ENCODE measurements around the gene TMPRSS13.
A peak's percentile ranks its signal among the peaks of the same experiment; 100 is the strongest.

Gene TMPRSS13

DNA sequence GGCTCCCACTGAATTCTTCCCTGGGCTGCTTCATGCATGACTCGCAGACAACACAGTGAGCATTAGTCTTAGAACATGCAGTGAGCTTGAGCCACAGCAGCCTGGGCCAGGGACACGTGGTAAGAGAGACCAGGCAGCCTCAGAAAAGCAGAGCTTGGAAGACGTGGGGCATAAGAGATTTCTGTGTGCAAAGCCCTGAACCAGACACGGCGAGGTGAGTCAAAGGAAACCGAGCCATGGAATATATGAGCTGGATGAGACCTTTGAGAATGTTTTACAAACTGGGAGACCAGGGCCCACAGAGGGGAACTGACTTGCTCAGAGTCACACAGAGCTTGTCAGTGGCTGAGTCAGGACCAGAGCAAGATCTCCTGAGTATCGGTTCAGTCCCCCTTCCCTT, 44.2 kb downstream of the TMPRSS13 start:
- no peak for DNase-seq

DNA sequence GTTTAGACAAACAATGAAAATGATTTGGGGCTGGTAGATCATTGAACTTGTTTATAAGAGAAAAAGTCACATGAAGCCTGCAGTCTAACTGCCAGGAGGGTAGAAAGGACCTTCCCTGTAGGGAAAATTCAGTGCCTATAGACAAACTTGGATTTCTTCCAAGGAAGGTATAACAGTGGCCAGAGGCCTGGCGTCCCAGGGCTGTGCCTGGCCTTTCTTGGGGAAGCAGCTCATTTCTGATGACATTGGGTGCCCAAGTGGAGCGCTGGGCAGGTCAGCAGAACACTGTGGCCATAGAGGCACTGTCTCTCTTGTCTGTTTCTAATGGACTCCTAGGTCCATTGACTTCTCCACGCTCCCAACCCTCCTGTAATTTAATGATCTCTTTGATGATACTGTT, 46.1 kb downstream of the TMPRSS13 start:
- DNase-seq: no peak

DNA sequence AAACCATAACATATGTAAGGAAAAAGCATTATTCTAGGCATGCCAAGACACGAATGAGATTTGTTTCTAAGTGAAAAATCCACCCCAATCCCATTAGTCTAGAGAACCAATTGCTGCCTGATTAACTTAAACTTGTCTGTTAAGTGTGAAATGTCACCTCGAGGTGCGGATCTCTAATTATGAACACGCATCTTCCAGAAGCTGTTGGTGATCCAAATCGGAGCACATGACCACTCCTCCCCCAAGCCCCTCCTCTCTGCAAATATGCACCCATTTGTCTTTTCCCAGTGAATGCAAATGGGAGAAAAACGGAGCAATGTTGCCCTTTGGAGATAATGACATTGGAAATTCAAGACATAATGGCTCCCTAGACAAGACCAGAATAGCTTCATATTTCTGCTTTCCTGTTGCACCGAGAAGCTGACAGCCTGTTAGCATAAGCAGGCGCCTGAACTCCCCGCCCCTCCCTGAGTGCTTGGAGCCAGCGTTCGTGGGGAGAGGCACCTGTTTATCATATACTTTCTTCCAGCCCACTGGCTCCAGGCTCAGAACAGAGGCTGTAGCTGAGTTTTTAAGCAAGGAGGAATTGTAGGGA, 46.8 kb downstream of the TMPRSS13 start:
- DNase-seq: no peak

DNA sequence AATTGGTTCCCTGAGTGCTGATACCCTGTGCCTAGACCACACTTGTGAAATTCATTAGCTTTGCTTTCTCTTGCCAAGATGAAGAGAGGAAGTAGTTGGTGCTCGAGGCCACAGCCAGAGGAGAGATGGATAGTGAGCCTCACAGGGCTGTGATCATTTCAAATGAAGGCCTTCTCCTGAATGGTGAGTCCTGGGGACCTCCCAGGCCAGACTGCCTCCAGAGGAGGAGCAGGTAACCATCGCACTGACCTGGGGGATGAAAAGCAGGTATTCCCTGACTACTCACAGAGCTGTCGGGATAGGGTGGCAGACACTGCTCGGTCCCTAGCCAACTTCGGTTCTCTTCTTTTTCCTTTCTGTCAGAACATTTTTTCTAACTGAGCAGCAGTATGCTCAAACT, 48.0 kb downstream of the TMPRSS13 start:
- DNase-seq: no peak

- DNase-seq: no peak
Observed at GRCh38 chr11:117879516-117880480, 49.4 kb downstream of the TMPRSS13 start.

GRCh38 chr11:117878939-117879475, 50.2 kb downstream of the TMPRSS13 start:
- no peak for DNase-seq

DNA sequence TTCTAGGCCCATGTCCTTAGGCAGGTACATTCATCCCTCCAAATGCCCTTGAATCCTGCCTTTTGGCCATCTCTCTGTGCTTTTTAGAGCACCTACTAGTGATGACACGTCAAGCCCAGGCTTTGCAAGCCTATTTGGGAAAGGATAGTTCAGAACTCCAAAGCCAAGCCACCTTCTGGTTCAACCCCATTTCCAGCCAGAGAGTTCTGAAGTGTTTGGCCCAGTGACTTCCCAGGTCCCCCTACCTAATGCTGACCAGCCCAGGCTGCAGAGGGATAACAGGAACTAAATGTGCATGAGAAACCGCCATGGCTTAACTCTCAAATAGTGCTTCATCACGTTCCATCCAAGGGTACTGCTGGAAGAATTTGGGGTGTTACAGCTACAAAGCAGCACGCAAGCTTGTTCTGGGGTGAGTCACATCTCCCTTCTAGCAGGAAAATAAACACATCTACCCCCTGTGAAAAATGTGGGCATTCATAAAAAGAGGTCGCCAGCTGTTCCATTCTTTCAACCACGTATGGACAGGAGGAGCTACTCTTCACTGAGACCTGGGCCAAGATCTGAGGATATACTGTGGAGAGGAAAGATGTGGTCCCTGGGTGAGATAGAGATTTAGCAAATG, 50.8 kb downstream of the TMPRSS13 start:
- no peak for DNase-seq

DNA sequence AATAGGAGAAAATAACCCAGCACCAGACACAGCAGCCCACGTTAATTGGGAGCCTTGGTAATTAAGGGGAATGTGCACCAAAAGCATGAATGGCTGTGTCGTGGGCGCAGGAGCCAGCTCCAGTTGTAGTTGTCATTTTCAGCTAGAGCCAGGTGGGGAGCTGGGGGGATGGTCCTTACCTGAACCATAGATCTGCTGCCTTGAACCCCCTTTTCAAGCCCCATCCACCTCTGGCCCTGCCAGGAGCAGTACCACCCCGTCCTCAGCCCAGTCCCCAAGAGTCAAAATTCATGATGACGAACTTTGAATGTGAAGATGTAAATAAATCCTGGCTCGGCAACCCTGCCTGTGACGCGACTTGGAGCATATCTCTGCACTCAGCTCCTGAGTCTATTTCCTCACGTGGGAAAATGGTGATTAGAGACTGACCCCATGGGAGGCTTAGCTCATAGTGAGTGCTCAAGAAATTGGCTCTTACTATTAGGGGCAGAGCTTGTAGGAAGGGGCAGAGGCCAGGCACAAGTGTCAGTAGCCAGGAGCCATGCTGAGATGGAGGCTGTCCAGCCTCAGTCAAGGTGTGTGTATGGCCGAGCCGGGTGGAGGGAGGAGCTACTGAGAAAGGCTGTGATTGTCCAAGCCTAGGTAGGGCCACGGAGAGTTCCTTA, 52.0 kb downstream of the TMPRSS13 start:
- DNase-seq: no peak

GRCh38 chr11:117876341-117877119, 52.7 kb downstream of the TMPRSS13 start, which contains the start of gene FXYD6:
FXYD6 (minus strand) TSS chr11:117876658; CDS start chr11:117842776, 33,882 bp downstream.
- peak; percentile 18 for DNase-seq

GRCh38 chr11:117876059-117876340, 53.2 kb downstream of the TMPRSS13 start:
- no peak for DNase-seq

GRCh38 chr11:117875382-117876058, 53.7 kb downstream of the TMPRSS13 start:
- DNase-seq: no peak

- DNase-seq: no peak
Observed at GRCh38 chr11:117874910-117875381, 54.3 kb downstream of the TMPRSS13 start.

- no peak for DNase-seq
Observed at GRCh38 chr11:117874253-117874909, 54.8 kb downstream of the TMPRSS13 start.

GRCh38 chr11:117873828-117874125, 55.4 kb downstream of the TMPRSS13 start:
- DNase-seq: no peak

- no peak for DNase-seq
Observed at GRCh38 chr11:117872975-117873827, 56.0 kb downstream of the TMPRSS13 start.

- no peak for DNase-seq
Observed at GRCh38 chr11:117872420-117872961, 56.7 kb downstream of the TMPRSS13 start.

DNA sequence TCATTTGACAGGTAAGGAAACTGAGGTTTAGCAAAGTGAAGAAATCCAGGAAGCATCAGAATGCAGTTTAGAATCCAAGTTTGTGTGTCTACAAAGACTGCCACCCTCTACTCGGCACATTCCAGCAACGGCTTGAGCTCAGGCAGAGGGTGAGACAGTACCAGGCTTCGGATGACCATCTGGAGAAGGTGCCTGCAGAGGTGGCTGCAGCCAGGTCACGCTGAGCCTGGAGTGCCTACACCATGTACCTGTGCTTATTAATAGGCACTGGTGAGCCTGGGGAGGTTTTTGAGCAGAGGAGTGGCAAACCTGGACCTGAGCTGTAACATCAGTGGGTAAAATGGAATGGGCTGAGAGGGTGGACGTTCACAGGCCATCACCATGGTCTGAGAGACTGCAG, 57.4 kb downstream of the TMPRSS13 start:
- no peak for DNase-seq

- DNase-seq: no peak
Observed at GRCh38 chr11:117871160-117871559, 58.0 kb downstream of the TMPRSS13 start.

DNA sequence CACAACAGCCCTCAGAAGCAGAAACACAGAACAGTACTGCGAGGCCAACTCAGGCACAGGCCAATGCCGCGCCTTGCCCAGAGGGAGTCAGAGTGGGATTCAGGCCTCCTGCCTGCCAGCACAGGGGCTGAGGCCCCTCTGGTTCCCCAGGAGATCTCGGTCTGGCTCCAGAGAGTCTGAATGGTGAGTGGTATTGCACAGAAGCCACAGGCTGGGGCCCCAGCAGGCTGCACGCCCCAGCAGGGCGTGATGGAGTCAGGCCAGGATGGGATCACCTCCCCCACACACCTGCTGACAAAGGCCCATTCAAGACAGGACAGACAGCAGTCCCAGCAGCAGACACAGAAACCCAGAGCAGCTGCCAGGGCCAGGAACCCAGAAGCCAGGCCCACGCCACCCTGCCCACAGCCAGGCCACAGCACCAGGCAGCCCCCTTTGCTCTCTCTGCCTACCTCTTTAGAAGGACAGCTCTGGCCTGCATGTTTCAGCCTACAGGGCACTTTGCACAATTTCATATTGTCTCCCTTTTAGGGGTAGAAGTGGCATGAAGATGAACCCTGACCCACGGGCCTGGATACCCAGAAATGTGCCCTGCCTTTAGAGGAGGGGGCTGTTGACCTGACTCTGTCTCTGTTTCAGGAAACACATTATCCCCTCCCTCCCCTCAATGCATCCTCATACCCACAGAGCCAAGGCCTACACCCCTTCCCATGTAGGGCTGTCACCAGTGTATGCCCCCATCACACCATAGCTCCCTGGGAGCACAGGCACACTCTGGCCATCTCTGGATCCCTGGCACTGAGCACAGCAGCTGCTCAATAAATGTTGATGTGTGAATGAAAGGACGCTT, 58.9 kb downstream of the TMPRSS13 start:
- DNase-seq: no peak

Measured in inflammatory macrophage treated with lipopolysaccharide for 4 hours (primary cell).